Upper lobe of right lung (tissue), 1 donor: ENCODE results near the gene TPST2. TPM values are rescaled to one million over a fixed set of nuclear protein-coding genes. Genes with fewer than 3 reads are reported as not detected.

Experiments used
- ATAC-seq: fragments of 200-7000 bp; cut with Tn5 transposase; one replicate; pipeline ENCODE4 v1.9.1; 2020; ENCODE audit warnings: mild to moderate bottlenecking, moderate library complexity
- DNase-seq: peaks from one replicate; pipeline ENCODE4 v3.0.0-alpha.2; 2020
- H3K27ac ChIP-seq: fragments of 200-600 bp; one replicate; pipeline ENCODE4 v1.8.0; 2022
- H3K27me3 ChIP-seq: fragments of 200-600 bp; one replicate; pipeline ENCODE4 v1.8.0; 2022; ENCODE audit warnings: mild to moderate bottlenecking
- H3K36me3 ChIP-seq: fragments of 200-600 bp; one replicate; pipeline ENCODE4 v1.8.0; 2022
- H3K4me1 ChIP-seq: fragments of 200-600 bp; one replicate; pipeline ENCODE4 v1.8.0; 2022
- H3K4me3 ChIP-seq: fragments of 200-600 bp; one replicate; pipeline ENCODE4 v1.8.0; 2022; ENCODE audit warnings: mild to moderate bottlenecking
- H3K9me3 ChIP-seq: fragments of 200-600 bp; one replicate; pipeline ENCODE4 v1.8.0; 2022
- intact Hi-C: fragments of 100-400 bp; cut with DNase I; formaldehyde crosslinking; loops from one replicate; pipeline ENCODE4 v1.11.0; 2022
- total RNA-seq: library from RNA; stranded (reverse); fragmentation: NEBNext Ultra II Directional; extraction: Animal tissue kit (Norgen Biotek cat#: 25700); gene quantifications from one replicate; pipeline ENCODE4 v1.2.1, GENCODE V29; 2021
- TF ChIP-seq, protein P1 (sequence below): fragments of 200-600 bp; IDR thresholded peaks from one replicate; pipeline ENCODE4 v1.8.0; 2022; ENCODE audit warnings: antibody characterized with exemption
- donor health status: DM: no; HTN: yes; CAD: no; lungs with severe emphysema.

TPST2 gene
- total RNA-seq, 1 donor from 2014 or later: 83.1 TPM

DNA sequence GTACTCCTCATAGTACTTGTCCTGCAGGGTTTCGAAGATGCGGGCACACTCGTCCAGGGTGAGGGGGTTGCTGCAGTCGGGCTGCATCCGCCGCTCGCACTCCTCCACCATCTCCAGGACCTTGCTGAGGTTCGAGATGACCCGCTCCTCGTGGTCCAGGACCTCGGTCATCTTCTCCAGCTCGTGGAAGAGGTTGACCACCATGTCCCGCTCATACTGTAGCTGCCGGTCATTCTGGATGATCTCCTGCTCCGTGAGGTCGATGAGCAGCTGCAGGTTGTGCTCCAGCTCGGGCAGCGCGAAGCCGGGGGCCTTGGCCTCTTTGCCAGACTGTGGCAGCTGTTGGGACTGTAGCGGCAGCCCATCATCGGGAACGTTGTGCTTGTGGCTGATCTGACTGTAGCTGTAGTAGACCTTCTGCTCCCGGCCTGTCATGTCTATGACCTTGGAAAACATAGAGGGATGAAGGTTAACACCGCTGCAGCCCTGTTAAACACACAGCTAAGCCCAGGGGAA is 90.7 kb downstream of the TPST2 start:
- no peaks in the 10 kb centered on the region for H3K27me3 ChIP-seq
- ATAC-seq (no peak), DNase-seq (no peak)
- TF ChIP-seq, protein P1, sequence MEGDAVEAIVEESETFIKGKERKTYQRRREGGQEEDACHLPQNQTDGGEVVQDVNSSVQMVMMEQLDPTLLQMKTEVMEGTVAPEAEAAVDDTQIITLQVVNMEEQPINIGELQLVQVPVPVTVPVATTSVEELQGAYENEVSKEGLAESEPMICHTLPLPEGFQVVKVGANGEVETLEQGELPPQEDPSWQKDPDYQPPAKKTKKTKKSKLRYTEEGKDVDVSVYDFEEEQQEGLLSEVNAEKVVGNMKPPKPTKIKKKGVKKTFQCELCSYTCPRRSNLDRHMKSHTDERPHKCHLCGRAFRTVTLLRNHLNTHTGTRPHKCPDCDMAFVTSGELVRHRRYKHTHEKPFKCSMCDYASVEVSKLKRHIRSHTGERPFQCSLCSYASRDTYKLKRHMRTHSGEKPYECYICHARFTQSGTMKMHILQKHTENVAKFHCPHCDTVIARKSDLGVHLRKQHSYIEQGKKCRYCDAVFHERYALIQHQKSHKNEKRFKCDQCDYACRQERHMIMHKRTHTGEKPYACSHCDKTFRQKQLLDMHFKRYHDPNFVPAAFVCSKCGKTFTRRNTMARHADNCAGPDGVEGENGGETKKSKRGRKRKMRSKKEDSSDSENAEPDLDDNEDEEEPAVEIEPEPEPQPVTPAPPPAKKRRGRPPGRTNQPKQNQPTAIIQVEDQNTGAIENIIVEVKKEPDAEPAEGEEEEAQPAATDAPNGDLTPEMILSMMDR: no peak
- H3K9me3 ChIP-seq: no peaks in the 10 kb centered on the region
- intact Hi-C loops: no loop called here
- peaks cover 11% of the 10 kb centered on the region for H3K4me1 ChIP-seq
- no peak overlapping the region for H3K27ac ChIP-seq
- no peak overlapping the region for H3K4me3 ChIP-seq
- H3K36me3 ChIP-seq: peaks cover 96% of the 10 kb centered on the region

DNA sequence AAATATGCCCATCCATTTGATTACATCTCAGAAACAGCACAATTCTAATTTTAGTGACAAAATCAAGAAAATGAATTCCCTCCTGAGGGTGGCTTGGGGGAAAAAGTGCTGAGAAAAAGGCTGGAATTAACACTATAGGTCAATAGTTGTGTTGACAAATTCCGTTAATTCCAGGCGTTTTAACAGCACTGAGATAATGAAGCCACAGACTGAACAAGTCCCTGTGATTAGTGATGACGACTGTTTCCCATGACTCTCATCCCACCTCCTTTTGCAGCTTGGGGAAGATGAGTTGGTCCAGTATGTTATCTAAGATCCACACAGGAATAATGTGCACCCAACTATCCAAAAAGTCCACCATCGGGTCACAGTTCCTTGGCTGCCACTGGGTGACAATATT is 93.5 kb downstream of the TPST2 start:
- Histone ChIP-seq H3K36me3 (peaks cover 96% of the 10 kb centered on the region), H3K9me3 (no peaks in the 10 kb centered on the region), H3K4me3 (no peak overlapping the region)

DNA sequence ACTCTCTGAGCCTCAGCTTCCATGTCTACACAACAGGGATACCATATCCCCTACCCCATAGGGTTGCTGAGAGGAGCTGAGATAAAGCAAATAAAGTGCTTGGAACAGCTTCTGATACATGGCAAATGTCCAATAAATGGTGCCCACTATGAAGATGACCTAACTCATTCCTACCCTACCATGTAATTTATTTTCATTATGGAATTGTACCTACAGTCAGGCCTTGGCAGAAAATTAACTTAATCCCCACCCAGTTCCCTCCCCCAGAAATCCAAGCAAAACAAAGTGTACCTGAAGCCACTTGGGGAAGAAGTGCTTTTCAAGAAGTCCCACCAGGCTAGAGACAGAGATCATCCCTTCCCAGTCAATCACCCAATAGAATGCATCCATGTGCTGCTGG is 95.4 kb downstream of the TPST2 start:
- TF ChIP-seq, protein P1: no peak
- Histone ChIP-seq H3K36me3 (peaks cover 96% of the 10 kb centered on the region), H3K27me3 (no peaks in the 10 kb centered on the region), H3K27ac (no peak overlapping the region), H3K4me1 (no peaks in the 10 kb centered on the region), H3K4me3 (no peak overlapping the region), H3K9me3 (no peaks in the 10 kb centered on the region)
- ATAC-seq: no peak
- no peak for DNase-seq
- intact Hi-C loops: no loop called here

More for the DNA sequence above, 93.5 kb downstream of the TPST2 start:
- DNase-seq: no peak
- H3K27me3 ChIP-seq: no peaks in the 10 kb centered on the region
- H3K27ac ChIP-seq: no peak overlapping the region
- intact Hi-C loops: no loop called here
- H3K4me1 ChIP-seq: no peaks in the 10 kb centered on the region
- TF ChIP-seq, protein P1: no peak
- no peak for ATAC-seq

DNA sequence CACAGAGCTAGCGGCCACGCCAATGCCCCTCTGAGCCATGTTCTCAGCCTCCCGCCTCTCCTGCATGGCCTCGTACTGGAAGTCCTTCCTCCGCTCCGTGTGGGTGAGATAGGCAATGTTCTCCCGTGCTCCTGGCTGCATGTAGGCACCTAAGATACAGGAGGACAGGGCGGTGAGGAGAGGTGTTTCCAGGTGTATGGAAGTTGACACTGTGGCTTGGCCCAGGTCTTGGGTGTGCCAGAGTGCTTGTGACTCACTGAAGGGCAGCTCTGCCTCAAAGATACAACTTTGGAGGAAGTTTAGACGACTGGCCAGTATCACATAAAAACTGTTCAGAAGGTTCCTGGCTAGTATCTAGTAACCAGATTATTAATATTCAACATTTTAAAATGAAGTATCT is 97.7 kb downstream of the TPST2 start:
- no peak overlapping the region for H3K4me3 ChIP-seq
- H3K9me3 ChIP-seq: no peaks in the 10 kb centered on the region
- intact Hi-C loops: no loop called here
- TF ChIP-seq, protein P1: no peak
- H3K36me3 ChIP-seq: peaks cover 96% of the 10 kb centered on the region
- peak; percentile 17 for ATAC-seq
- H3K4me1 ChIP-seq: no peaks in the 10 kb centered on the region
- no peak overlapping the region for H3K27ac ChIP-seq
- no peak for DNase-seq
- no peaks in the 10 kb centered on the region for H3K27me3 ChIP-seq

DNA sequence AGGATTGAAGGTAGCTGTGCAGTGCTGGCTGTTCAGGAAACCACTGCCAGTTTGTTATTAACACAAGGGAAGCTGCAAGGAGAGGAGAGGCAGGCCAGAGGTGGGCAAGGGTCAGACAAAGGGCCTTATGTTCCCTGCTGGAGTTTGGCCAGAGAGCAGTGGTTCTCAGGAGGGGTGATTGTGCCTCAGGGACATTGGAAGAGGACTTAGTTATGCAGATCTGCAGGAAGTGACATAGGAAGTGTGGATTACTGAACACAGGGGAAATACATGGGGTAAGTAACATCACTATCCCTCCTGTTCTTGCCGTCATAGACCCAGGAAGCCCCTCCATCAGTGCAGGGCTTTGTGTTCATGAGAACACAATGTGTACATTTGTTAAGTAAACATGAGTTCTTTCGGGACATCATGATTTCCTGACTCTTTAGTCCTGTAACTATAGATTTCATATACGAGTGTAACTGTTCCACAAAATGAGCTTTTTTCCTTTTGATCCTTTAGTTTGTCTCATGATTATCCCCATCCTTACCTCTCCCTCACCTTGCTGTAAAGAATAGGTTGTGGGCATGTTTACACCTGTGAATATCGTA is 100.4 kb downstream of the TPST2 start:
- DNase-seq: no peak
- no peaks in the 10 kb centered on the region for H3K9me3 ChIP-seq
- peaks cover 76% of the 10 kb centered on the region for H3K36me3 ChIP-seq
- TF ChIP-seq, protein P1: no peak
- no peak overlapping the region for H3K27ac ChIP-seq
- H3K4me1 ChIP-seq: peaks cover 13% of the 10 kb centered on the region
- intact Hi-C loops: no loop called here
- no peak overlapping the region for H3K4me3 ChIP-seq
- no peak for ATAC-seq
- no peaks in the 10 kb centered on the region for H3K27me3 ChIP-seq
